IPS-18a (cell line): ENCODE measurements around the gene TMA7B.

ENCODE experiments used
- H3K27ac ChIP-seq: one replicate; pipeline ENCODE4 v1.5.1; 2013; ENCODE audit warnings: low read length
- H3K27me3 ChIP-seq: one replicate; pipeline ENCODE4 v1.6.1; 2013; ENCODE audit warnings: mild to moderate bottlenecking, low read length; ENCODE audit not compliant: control insufficient read depth, insufficient read depth
- H3K36me3 ChIP-seq: one replicate; pipeline ENCODE4 v1.6.1; 2013; ENCODE audit warnings: low read depth, low read length; ENCODE audit not compliant: control insufficient read depth
- H3K4me1 ChIP-seq: one replicate; pipeline ENCODE4 v1.6.1; 2013; ENCODE audit warnings: low read depth, low read length; ENCODE audit not compliant: control insufficient read depth
- H3K4me3 ChIP-seq: one replicate; pipeline ENCODE4 v1.5.1; 2013; ENCODE audit warnings: low read length
- H3K9ac ChIP-seq: one replicate; pipeline ENCODE4 v1.6.1; 2013; ENCODE audit warnings: mild to moderate bottlenecking, low read length, moderate library complexity
- H3K9me3 ChIP-seq: one replicate; pipeline ENCODE4 v1.6.1; 2013; ENCODE audit warnings: low read depth, low read length; ENCODE audit not compliant: control insufficient read depth

Gene TMA7B

GRCh38 chr22:39959640-39960447 is at the start of gene TMA7B:
Gene TMA7B, plus strand, starts transcription at chr22:39960397. Its CDS starts 3,978 bp downstream, at chr22:39964375.
- Histone ChIP-seq H3K9ac (no peak within 1 kb of the TSS), H3K27ac (no peak within 1 kb of the TSS), H3K4me3 (no peak within 1 kb of the TSS), H3K27me3 (no peaks in the 10 kb centered on the region), H3K9me3 (no peaks in the 10 kb centered on the region), H3K36me3 (no peaks in the 10 kb centered on the region), H3K4me1 (peaks cover 8% of the 10 kb centered on the region)

GRCh38 chr22:39910876-39911613 is 49.2 kb upstream of the TMA7B start:
- Histone ChIP-seq H3K27ac (no peak overlapping the region), H3K9ac (no peak overlapping the region), H3K27me3 (no peaks in the 10 kb centered on the region), H3K36me3 (no peaks in the 10 kb centered on the region), H3K4me3 (no peak overlapping the region), H3K4me1 (peaks cover 8% of the 10 kb centered on the region), H3K9me3 (no peaks in the 10 kb centered on the region)

- H3K27me3 ChIP-seq: no peaks in the 10 kb centered on the region
- H3K4me3 ChIP-seq: no peak overlapping the region
- no peak overlapping the region for H3K27ac ChIP-seq
- no peaks in the 10 kb centered on the region for H3K4me1 ChIP-seq
- no peaks in the 10 kb centered on the region for H3K36me3 ChIP-seq
- no peaks in the 10 kb centered on the region for H3K9me3 ChIP-seq
- H3K9ac ChIP-seq: no peak overlapping the region
Observed at GRCh38 chr22:39913321-39913720, 46.9 kb upstream of the TMA7B start.

GRCh38 chr22:39913886-39914285 is 46.3 kb upstream of the TMA7B start:
- no peak overlapping the region for H3K27ac ChIP-seq
- no peaks in the 10 kb centered on the region for H3K27me3 ChIP-seq
- H3K4me3 ChIP-seq: no peak overlapping the region
- no peaks in the 10 kb centered on the region for H3K36me3 ChIP-seq
- no peaks in the 10 kb centered on the region for H3K4me1 ChIP-seq
- no peaks in the 10 kb centered on the region for H3K9me3 ChIP-seq
- no peak overlapping the region for H3K9ac ChIP-seq

GRCh38 chr22:39914584-39914983 is 45.6 kb upstream of the TMA7B start:
- Histone ChIP-seq H3K27me3 (no peaks in the 10 kb centered on the region), H3K36me3 (no peaks in the 10 kb centered on the region), H3K4me1 (no peaks in the 10 kb centered on the region), H3K9ac (no peak overlapping the region), H3K4me3 (no peak overlapping the region), H3K27ac (no peak overlapping the region), H3K9me3 (no peaks in the 10 kb centered on the region)

GRCh38 chr22:39915295-39915726 is 44.9 kb upstream of the TMA7B start:
- Histone ChIP-seq H3K9me3 (no peaks in the 10 kb centered on the region), H3K27ac (no peak overlapping the region), H3K9ac (no peak overlapping the region), H3K36me3 (no peaks in the 10 kb centered on the region), H3K27me3 (no peaks in the 10 kb centered on the region), H3K4me1 (no peaks in the 10 kb centered on the region), H3K4me3 (no peak overlapping the region)

- no peak overlapping the region for H3K27ac ChIP-seq
- H3K36me3 ChIP-seq: no peaks in the 10 kb centered on the region
- H3K9ac ChIP-seq: no peak overlapping the region
- no peaks in the 10 kb centered on the region for H3K27me3 ChIP-seq
- H3K4me3 ChIP-seq: no peak overlapping the region
- no peaks in the 10 kb centered on the region for H3K4me1 ChIP-seq
- H3K9me3 ChIP-seq: no peaks in the 10 kb centered on the region
Observed at GRCh38 chr22:39916496-39916895, 43.7 kb upstream of the TMA7B start.

- H3K9ac ChIP-seq: no peak overlapping the region
- H3K27me3 ChIP-seq: no peaks in the 10 kb centered on the region
- H3K9me3 ChIP-seq: no peaks in the 10 kb centered on the region
- no peaks in the 10 kb centered on the region for H3K36me3 ChIP-seq
- no peak overlapping the region for H3K4me3 ChIP-seq
- no peak overlapping the region for H3K27ac ChIP-seq
- H3K4me1 ChIP-seq: no peaks in the 10 kb centered on the region
Observed at GRCh38 chr22:39917197-39917643, 43.0 kb upstream of the TMA7B start.

GRCh38 chr22:39917776-39918495 is 42.3 kb upstream of the TMA7B start:
- H3K4me3 ChIP-seq: no peak overlapping the region
- no peaks in the 10 kb centered on the region for H3K27me3 ChIP-seq
- H3K27ac ChIP-seq: no peak overlapping the region
- no peaks in the 10 kb centered on the region for H3K9me3 ChIP-seq
- no peaks in the 10 kb centered on the region for H3K36me3 ChIP-seq
- no peaks in the 10 kb centered on the region for H3K4me1 ChIP-seq
- H3K9ac ChIP-seq: no peak overlapping the region

GRCh38 chr22:39920134-39920743 is 40.0 kb upstream of the TMA7B start:
- Histone ChIP-seq H3K27me3 (no peaks in the 10 kb centered on the region), H3K4me1 (no peaks in the 10 kb centered on the region), H3K9me3 (no peaks in the 10 kb centered on the region), H3K36me3 (no peaks in the 10 kb centered on the region), H3K27ac (no peak overlapping the region), H3K9ac (no peak overlapping the region), H3K4me3 (no peak overlapping the region)

- Histone ChIP-seq H3K36me3 (no peaks in the 10 kb centered on the region), H3K9ac (no peak overlapping the region), H3K4me1 (peaks cover 6% of the 10 kb centered on the region), H3K4me3 (no peak overlapping the region), H3K9me3 (no peaks in the 10 kb centered on the region), H3K27me3 (no peaks in the 10 kb centered on the region), H3K27ac (no peak overlapping the region)
Observed at GRCh38 chr22:39923696-39924095, 36.5 kb upstream of the TMA7B start.
